Stimulated activated naive CD8-positive, alpha-beta T cell treated with anti-CD3 and anti-CD28 coated beads, Interleukin-15, Interleukin-2, amounts not matched to agents 100 U/mL and 50 U/mL, for 24 hours (primary cell): ENCODE measurements around the gene ATG16L2.
"Not testable (repeated sequence)": the region's sequence is repeated elsewhere in the genome, so short reads cannot be mapped to it uniquely, and the experiment has no call there.

Experiments
- ATAC-seq: fragments of 150-1000 bp; cut with Tn5 transposase; one replicate; pipeline ENCODE4 v1.10.0; 2021
- DNase-seq: peaks from one replicate; pipeline ENCODE4 v3.0.0; 2021

ATG16L2 gene

DNA sequence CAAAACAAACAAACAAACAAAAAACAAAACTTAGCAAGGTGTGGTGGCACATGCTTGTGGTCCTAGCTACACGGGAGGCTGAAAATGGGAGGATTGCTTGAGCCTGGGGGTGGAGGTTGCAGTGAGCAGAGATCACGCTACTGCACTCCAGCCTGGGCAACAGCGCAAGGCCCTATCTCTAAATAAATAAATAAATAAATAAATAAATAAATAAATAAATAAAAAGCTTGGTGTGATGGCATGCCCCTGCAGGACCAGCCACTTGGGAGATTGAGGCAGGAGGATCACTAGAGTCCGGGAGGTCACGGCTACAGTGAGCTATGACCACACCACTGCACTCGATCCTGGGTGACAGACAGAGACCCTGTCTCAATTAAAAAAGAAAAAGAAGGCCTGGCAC is 11.4 kb upstream of the ATG16L2 start:
- no peak for ATAC-seq
- no peak for DNase-seq

DNA sequence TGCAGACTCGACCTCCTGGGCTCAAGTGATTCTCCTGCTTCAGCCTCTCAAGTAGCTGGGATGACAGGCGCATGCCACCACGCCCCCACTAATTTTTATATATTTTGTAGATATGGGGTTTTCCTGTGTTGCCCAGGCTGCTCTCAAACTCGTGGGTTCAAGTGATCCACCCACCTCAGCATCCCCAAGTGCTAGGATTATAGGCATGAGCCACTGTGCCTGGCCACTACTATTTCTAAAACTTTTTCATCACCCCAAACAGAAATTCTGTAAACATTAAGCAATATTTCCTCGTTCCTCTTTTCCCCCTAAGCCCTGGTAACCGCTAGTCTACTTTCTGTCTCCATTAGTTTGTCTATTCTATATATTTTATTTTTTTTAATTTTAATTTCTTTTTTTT is 9.0 kb upstream of the ATG16L2 start:
- ATAC-seq (no peak), DNase-seq (no peak)

DNA sequence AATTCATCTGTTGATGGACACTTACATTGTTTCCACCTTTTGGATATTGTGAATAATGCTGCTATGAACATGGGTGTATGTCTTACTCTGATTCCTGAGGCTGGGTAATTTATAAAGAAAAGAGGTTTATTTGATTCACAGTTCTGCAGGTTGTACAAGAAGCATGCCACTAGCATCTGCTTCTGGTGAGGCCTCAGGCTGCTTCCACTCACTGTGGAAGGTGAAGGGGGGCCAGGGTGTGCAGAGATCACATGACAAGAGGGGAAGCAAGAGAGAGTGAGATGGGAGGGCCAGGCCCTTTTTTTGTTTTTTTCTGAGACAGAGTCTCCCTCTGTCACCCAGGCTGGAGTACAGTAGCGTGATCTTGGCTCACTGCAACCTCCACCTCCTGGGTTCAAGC is 7.8 kb upstream of the ATG16L2 start:
- DNase-seq, ATAC-seq: not testable (repeated sequence)

DNA sequence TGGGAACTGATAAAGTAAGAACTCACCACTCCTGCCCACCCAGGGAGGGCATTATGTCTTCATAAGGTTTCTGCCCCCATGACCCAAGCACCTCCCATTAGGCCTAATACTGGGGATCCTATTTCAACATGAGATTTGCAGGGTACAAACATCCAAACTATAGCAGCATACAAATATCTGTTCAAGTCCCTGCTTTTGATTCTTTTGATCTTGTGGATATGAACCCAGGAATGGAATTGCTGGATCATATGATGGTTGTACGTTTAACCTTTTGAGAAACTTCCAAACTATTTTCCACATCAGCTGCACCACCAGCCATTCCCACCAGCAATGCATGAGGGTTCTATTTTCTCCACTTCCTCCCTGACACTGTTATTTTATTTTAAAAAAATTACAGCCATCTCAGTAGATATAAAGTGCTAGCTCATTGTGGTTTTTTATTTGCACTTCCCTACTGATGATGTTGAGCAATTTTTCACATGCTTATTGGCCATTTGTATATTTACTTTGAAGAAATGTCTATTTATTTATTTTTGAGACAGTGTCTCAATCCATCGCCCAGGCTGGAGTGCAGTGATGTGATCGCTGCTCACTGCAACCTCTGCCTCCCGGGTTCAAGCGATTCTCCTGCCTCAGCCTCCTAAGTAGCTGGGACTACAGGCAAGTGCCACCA is 7.1 kb upstream of the ATG16L2 start:
- no peak for DNase-seq

DNA sequence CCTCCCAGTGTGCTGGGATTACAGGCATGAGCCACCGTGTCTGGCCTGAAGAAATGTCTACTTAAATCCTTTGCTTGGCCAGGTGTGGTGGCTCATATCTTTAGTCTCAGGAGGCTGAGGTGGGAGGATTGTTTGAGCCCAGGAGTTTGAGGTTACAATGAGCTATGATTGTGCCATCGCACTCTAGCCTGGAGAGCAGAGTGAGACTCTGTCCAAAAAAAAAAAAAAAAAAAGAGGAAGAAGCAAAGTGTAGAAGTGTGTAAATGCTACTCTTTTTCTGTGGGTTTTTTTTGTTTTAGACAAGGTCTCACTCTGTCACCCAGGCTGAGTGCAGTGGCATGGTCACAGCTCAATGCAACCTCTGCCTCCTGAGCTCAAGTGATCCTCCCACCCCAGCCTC is 6.4 kb upstream of the ATG16L2 start:
- ATAC-seq, result peak; percentile 28
- DNase-seq, result no peak

More for the DNA sequence above, 7.1 kb upstream of the ATG16L2 start:
- ATAC-seq, result no peak

DNA sequence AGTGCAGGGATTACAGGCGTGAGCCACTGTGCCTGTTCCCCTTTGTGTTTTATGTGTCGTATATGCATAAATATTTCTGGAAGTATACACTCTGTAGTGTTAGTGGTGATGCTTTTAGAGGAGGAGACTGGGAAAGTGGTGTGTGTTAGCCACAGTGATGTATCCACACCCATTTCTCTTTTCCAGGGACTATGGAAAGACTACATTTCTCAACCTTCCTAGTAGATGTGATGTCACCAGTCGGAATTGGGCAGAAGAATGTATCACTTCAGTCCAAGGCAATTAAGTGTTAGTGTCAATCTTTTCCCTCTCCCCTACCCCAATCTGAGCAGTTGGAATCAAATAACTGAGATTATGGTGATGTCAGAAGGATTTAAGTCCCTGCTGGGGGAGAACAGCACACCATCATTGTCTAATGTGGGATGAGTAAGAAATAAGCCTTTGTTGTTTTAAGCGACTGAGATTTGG is 5.8 kb upstream of the ATG16L2 start:
- DNase-seq, result no peak
- ATAC-seq, result no peak

DNA sequence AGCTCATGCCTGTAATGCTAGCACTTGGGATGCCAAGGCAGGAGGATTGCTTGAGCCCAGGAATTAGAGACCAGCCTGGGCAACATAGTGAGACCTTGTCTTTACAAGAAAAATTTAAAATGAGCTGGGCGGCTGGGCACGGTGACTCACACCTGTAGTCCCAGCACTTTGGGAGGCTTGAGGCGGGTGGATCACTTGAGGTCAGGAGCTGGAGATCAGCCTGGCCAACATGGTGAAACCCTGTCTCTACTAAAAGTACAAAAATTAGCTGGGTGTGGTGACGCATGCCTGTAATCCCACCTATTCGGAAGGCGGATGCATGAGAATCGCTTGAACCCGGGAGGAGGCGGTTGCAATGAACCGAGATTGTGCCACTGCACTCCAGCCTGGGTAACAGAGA is 2.5 kb upstream of the ATG16L2 start:
- DNase-seq, ATAC-seq: not testable (repeated sequence)

DNA sequence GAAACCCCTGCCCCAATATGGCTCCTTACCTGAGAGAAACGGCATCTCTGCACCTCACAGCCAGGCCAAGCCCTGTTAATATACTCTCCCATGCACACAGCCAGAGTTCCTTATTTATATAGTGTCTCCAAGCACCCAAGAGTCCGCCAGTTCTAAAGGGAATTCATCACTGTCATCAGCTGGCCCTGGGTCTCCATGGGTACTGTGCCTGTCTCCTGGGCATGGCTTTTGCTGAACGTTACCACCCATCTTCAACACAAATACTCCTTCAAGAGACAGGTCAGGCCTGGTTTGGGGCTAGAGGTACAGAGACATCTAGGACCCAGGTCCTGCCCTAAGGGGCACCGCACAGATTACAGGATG is 1.6 kb upstream of the ATG16L2 start:
- DNase-seq, result no peak
- no peak for ATAC-seq

DNA sequence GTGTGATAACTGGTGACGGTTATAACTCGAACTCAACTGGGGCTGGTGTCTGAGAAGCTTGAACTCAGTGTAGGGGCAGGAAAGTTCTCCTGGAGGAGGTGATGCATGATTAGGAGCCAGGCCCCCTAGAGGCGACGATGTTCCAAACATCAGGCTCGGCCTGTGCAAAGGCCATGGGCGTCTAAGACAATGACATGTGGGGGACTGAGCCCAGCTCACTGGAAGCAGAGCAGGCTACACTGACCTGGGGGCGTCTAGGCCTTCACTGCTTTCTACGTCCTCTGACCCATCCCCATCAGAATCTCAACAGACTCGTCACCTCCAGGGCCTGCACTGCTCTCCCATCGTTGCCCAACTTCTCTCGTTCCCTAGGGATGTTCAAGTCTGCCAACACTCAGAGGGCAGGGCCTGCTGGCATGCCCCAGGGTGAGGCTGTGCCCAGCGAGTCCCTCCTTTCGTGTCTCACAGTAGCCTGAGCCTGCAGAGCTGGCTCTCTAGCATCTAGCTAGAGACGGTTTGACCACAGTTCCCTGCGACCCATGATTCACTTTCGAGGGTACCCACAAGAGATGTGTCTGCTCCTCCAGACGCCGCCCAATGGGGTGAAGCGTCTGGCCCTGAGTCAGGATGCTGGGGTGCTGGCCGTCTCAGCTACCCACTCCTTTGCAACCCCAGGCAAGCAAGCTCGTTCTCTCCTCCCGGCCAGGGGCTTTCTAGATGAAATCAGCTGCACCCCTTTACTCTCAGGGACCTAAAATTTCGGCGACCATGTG is 1.1 kb upstream of the ATG16L2 start:
- ATAC-seq (peak; percentile 75), DNase-seq (peak; percentile 79)

DNA sequence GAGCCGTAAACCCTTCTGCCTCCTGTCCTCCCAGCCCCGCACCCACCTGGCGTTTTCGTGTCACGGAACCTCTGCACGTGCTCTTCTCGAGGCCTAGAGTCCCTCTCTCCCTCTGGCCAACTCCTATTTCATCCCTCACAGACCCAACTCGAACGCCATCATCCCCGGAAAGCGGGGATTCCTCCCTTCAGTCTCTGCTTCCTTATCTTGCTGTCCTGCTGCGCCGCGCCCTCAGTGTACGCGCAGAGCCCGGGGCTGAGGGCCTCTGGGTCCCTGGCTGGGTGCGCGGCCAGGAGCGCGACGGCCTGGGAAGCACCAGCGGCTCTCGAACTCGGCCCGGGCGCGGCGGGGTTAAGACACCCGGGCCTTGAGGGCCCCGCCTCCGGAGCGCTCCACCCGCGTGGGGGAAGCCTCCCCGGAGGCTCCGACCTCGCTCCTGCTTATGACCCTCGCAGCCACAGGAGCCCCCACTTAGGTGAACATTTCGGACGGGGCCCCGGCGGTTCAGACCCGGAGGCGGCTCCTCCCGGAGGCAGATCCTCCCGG is 398 bp upstream of the ATG16L2 start:
- peak; percentile 88 for DNase-seq

DNA sequence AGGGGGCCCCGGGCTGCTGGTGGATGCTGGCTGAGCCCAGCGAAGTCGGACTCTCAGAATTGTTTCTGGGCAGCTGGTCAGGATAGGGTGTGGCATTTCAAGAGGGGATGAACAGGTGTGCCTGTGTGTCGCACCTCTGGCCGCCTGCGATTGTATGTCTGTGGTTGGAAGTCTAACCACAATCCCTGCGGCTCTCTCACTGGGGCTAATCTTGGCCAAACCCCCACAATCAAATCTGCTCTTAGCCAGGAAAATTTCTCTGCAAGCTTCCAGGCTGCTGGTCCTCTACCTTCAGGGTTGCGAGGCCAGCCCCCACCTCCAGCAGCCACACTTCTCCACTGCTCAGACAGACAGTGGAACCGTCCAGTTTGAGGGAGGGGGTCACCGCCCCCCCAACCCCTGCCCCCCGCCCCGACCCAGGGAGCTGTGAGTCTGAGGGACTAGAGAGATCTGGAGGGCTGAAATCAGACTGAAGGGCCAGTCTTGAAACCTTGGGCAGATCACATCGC is 953 bp downstream of the ATG16L2 start:
- ATAC-seq (no peak), DNase-seq (no peak)

More for the DNA sequence above, 398 bp upstream of the ATG16L2 start:
- ATAC-seq, result peak; percentile 55

DNA sequence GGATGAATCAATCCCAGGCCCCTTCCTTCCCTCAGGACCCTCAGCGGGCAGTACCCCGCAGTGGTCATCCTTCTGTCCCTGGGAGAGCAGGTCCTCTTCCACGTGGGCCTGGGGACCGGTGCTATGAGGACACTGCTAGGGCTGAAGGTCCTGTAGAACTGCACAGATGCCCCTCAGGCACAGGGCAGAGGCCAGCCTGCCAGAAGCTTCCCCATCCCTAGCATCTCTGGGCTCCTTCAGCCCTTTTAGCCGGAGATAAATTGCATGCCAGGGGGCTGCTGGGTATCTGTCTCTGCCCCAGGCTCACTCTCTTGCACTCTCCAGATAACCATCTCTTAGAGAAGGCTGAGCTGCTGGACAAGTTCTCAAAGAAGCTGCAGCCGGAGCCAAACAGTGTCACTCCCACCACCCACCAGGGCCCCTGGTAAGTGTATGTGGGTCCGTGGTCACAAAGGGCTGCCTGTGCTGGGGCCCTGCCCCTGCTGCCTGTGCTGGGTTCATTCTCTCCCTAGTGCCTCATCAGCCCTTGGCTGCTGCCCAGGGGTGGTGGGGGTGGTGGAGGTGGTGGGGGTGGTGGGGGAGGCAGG is 2.3 kb downstream of the ATG16L2 start:
- DNase-seq, result no peak
- no peak for ATAC-seq

DNA sequence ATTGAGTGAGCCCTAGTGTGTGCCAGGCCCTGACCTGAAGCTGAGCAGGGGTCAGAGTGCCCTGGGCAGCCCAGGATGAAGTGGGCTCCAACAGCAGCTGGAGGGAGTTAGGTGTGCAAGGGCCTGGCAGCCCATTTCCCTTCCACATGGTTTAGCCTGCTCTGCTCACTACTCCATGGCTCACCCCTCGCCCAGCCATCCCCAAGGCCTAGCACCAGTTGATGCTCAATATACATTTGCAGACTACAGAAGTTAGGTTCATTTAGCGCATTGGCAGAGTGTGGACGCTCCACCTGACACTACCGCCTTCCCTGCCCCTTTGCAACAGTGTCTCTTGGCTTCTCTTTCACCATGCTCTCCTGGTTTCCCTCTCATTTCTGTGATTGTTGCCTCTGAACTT is 3.8 kb downstream of the ATG16L2 start:
- DNase-seq (no peak), ATAC-seq (no peak)

DNA sequence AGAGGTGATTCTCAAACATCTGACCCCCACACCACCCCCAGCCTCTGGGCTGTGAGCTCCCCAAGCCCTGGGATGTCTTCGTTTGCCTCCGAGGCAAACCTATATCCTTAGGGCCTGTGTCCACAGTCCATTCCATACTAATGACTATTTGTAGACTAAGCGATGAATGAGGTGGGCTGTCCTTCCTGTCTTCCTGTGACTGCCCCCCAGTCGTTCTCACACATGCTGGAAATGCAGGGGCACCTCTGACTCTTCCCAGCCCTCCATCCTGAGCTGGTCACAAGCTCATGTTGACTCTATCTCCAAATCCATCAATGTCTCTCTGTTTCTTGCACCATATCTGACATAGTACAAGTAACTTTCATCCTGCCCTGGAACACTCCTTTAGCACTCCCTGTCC is 4.8 kb downstream of the ATG16L2 start:
- ATAC-seq, result no peak

DNA sequence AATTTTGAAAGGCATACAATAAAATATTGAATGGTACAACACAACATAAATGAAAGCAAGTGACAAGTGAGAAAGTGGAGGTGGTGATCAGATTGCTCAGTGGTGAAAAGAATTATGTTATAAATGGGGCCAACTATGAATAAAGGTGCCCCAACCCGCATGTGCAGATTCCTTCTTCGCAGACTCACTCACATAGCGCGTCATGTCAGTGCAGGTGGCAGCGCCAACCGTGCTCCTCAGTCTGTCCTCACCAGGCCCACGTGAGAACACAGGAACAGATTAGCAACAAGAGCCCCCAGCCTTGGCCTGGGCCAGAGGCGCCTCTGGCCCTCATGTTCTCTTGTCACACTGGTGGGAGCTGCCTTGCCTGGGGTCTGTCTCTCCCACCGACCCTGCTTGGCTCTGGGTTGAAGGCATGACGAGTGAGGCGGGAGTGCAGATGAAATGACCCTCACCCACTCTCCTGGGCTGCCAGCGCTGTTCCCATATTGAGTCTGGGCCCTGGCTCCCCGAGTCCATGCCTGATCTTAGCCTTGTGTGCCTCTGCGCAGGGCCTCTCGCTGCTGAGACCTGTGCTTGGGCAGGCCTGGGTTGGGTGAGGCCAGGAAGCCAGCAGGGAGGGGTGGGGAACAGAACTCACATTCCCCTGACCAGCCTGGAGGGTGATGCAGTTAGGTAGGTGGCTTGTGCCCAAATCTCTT is 6.4 kb downstream of the ATG16L2 start:
- DNase-seq, result no peak
- ATAC-seq, result no peak

More for the DNA sequence above, 4.8 kb downstream of the ATG16L2 start:
- no peak for DNase-seq

DNA sequence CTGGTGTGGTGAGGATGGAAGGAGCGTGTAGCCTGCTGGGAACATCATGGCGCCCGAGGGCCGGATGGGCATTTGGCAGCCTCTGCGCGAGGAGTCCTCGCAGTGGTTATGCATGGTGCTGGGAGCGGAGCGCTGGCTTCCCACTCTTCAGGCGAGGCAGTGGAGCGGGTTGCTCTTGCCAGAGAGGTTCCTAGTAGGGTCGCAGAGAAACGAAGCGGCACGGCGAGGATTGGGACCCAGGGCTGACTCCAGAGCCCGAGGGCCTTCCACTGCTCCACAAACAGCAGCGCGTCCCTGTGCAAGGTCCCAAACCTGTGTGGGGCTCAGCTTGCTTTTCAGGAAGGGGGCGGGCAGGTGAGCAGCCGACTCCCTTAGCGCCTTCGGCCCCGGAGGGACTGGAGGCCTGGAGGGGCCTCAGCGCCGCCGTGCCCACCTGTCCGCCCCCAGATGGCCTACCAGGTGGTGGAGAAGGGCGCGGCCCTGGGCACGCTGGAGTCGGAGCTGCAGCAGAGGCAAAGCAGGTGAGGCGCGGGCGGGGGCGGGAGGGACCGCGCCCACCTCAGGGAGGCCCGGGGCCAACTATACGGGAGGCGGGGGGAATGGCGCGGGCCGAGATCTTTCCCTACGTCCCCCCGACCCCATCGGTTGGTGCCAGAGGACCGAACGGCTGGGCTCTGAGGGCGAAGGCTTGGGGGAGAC is 7.2 kb downstream of the ATG16L2 start:
- no peak for ATAC-seq
- DNase-seq, result no peak

DNA sequence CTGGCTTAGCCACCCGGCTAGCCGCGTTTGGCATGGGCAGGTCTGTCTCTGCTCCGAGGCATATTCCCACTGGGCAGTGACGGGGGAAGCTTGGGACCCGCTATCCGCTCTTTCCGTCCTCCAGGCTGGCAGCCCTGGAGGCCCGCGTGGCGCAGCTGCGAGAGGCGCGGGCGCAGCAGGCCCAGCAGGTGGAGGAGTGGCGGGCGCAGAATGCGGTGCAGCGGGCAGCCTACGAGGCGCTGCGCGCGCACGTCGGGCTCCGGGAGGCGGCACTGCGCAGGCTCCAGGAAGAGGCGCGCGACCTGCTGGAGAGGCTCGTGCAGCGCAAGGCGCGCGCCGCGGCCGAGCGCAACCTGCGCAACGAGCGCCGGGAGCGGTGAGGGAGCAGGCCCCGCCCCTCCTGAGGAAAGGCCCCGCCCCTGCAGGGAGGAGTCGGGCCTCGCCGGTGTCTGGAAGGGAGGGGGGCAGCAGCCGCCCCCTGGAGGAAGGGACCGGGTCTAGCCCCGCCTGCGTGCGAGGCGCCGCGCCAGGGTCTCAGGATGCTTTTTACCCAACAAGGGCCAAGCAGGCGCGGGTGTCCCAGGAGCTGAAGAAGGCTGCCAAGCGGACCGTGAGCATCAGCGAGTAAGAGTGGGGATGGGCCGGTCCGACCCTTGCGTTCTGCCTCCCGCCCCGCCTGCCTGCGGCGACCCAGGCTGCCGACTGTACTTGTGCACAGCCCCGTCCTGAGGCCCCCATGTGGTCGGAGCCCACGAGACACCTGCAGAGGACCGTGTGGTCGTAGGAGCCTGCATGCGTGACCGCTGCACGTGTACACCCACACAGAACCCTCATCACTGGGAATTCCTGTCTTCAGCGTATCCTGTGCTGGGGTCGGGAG is 7.9 kb downstream of the ATG16L2 start:
- ATAC-seq (peak; percentile 79), DNase-seq (peak; percentile 91)

DNA sequence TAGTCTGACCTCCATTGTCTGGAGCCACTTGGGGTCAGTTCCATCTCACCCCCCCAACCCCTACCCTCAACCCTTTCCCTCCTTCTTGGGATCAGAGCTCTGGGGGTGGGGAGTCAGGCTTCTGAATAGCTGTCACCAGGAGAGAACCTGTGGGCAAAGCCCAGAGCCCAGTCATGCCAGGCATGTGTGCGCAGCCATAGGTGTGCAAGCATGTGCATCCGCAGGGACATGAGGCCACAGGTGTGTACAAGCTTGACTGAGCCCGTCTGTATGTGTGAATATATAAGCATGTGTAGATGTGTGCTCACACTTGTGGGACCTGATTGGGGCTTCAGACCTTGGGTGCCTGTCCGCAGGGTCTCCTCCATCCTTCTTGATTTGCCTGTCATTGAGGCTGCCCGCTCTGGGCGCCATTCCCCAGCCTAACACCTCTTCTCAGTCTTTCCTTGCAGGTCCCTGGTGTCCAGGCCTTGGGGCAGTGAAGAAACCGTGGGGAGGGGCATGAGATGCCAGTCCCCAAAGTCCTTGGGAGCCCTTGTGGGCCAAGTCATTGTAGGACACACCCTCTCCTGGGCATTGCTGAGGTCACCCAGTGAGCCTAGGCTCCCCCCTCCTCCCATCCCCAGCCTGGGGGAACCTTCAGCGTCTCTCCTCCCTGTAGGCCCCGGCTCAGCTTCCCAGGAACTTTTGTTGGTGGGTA is 9.0 kb downstream of the ATG16L2 start:
- ATAC-seq (no peak), DNase-seq (no peak)

DNA sequence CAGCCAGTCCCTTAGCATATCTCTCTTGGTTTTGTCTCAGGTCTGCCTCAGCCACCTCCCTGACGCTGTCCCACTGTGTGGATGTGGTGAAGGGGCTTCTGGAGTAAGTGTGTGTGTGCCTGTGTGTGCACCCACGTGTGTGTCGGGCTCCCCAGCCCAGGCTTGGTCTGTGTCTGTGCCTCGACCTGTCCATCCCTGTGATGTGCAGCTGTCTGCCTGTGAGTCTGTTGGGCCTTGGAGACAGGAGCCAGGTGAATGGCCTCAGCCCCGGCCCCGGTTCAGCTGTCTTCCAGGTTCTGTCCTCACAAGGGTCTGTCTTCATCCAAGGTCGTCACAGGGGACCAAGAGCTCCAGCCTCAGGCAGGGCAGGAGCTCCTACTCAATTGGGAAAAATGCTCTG is 9.8 kb downstream of the ATG16L2 start:
- DNase-seq (no peak), ATAC-seq (no peak)
